Kidney epithelial cell (primary cell): ENCODE results near the gene NCMAP. TPM values are rescaled to one million over a fixed set of nuclear protein-coding genes. Genes with fewer than 3 reads are reported as not detected.
"Not testable (repeated sequence)": the region's sequence is repeated elsewhere in the genome, so short reads cannot be mapped to it uniquely, and the experiment has no call there.

Experiments used
- DNase-seq: peaks from one replicate; pipeline ENCODE4 v3.0.0-alpha.2; 2010; ENCODE audit warnings: low read depth
- H3K27me3 ChIP-seq: 2 replicates; pipeline ENCODE4 v1.6.0; 2011; ENCODE audit warnings: low read length; ENCODE audit not compliant: control insufficient read depth, insufficient read depth
- H3K36me3 ChIP-seq: 2 replicates; pipeline ENCODE4 v1.5.1; 2011; ENCODE audit warnings: low read length; ENCODE audit not compliant: control insufficient read depth, insufficient read depth
- H3K4me3 ChIP-seq: 2 replicates; pipeline ENCODE4 v1.5.1; 2011; ENCODE audit warnings: low read depth, mild to moderate bottlenecking, control low read depth, low read length
- total RNA-seq: library from RNA; depleted of rRNA; stranded (reverse); fragments of >200 nt; gene quantifications from 2 replicates; pipeline ENCODE4 v1.2.3, GENCODE V29; 2015
- TF ChIP-seq, protein P1 (sequence below): IDR thresholded peaks from 2 replicates; pipeline ENCODE4 v1.5.1; 2011; ENCODE audit warnings: mild to moderate bottlenecking, moderate library complexity, low read length, control low read depth, inconsistent platforms; ENCODE audit not compliant: insufficient read depth, poor library complexity, severe bottlenecking

The NCMAP gene
- total RNA-seq, 1 donor from 2014 or later: 1.5 TPM

DNA sequence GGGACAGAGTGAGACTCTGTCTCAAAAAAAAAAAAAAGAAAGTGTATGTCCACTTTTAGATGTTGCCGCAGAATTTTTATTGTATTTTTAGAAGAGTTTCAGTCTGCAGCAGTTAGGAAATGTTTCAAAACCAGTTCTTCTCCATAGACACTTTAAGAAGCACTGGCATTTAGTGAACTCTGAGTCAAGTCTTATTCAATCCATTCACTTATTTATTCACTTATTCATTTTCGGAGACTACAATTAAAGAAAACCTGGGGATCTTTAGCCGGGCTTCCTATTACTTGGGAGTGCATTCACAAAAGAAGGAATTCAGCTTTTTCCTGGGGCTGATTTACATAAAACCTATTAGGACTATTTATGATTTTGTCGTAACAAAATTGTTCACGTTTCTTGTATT, 40.9 kb upstream of the NCMAP start:
- no peak overlapping the region for H3K4me3 ChIP-seq
- H3K27me3 ChIP-seq: no peaks in the 10 kb centered on the region
- TF ChIP-seq, protein P1, sequence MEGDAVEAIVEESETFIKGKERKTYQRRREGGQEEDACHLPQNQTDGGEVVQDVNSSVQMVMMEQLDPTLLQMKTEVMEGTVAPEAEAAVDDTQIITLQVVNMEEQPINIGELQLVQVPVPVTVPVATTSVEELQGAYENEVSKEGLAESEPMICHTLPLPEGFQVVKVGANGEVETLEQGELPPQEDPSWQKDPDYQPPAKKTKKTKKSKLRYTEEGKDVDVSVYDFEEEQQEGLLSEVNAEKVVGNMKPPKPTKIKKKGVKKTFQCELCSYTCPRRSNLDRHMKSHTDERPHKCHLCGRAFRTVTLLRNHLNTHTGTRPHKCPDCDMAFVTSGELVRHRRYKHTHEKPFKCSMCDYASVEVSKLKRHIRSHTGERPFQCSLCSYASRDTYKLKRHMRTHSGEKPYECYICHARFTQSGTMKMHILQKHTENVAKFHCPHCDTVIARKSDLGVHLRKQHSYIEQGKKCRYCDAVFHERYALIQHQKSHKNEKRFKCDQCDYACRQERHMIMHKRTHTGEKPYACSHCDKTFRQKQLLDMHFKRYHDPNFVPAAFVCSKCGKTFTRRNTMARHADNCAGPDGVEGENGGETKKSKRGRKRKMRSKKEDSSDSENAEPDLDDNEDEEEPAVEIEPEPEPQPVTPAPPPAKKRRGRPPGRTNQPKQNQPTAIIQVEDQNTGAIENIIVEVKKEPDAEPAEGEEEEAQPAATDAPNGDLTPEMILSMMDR: no peak
- H3K36me3 ChIP-seq: no peaks in the 10 kb centered on the region
- no peak for DNase-seq

DNA sequence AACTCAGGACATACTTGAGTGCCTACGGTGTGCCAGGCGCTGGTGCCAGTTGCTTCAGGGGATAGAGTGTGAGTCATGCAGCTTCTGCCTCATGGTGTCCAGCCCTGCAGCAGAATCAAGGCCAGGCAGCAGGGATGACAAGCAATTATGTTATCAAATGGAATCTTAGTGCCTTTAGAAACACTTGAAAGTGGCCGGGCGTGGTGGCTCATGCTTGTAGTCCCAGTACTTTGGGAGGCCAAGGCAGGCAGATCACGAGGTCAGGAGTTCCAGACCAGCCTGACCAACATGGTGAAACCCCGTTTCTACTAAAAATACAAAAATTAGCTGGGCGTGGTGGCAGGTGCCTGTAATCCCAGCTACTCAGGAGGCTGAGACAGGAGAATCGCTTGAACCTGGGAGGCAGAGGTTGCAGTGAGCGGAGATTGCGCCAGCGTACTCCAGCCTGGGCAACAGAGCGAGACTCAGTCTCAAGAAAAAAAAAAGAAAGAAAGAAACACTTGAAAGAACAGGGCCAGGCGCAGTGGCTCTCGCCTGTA, 40.1 kb upstream of the NCMAP start:
- H3K27me3 ChIP-seq, H3K4me3 ChIP-seq, H3K36me3 ChIP-seq: not testable (repeated sequence)
- peak; percentile 70 for DNase-seq

DNA sequence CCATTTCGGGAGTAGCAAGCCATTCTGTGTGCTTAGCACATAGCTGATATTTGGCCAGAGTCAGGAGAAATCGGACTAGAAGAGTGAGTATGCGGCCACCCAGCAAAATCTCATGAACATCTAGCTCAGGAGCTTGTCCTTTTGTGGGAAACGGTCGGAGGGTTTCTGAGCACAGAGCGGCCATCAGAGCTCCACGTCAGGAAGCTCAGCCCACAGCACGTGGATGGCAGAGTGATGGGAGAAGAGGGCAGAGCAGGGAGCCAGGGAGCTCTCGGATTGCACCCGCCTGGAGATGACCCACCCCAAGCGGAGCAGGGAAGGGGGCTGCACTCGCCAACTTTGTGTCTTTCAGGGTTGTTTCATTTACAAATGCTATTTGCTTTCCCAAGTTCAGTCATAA, 39.4 kb upstream of the NCMAP start:
- TF ChIP-seq, protein P1: no peak
- no peak for DNase-seq
- no peak overlapping the region for H3K4me3 ChIP-seq

DNA sequence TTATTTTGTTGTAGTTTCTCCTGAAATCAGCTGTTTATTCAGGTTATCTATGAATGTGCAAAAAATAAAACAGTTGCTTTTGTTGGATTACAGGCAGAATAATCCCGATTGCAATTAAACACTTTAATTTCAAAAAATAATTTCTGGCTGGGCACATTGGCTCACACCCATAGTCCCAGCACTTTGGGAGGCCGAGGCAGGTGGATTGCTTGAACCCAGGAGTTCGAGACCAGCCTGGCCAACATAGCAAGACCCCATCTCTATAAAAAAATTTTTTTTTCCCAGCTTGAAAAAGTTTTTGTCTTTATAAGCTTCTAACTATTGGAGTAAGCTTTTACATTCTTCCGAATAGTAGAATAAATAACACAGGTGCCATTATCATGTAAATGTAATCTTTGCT, 38.0 kb upstream of the NCMAP start:
- DNase-seq: no peak
- TF ChIP-seq, protein P1: no peak
- no peak overlapping the region for H3K4me3 ChIP-seq
- no peaks in the 10 kb centered on the region for H3K27me3 ChIP-seq
- H3K36me3 ChIP-seq: no peaks in the 10 kb centered on the region

More for the DNA sequence above, 39.4 kb upstream of the NCMAP start:
- no peaks in the 10 kb centered on the region for H3K36me3 ChIP-seq
- H3K27me3 ChIP-seq: no peaks in the 10 kb centered on the region

DNA sequence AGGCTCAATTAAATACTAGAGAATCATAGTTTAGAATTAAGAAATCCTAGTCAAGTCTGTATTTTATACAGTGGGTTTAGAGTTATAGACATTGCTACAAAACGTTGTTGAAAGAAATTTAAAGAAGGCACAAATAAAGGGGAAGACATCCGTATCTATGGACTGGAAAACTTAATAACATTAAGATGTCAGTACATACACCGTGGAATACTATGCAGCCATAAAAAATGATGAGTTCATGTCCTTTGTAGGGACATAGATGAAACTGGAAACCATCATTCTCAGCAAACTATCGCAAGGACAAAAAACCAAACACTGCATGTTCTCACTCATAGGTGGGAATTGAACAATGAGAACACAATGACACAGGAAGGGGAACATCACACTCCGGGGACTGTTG, 35.6 kb upstream of the NCMAP start:
- not testable (repeated sequence) for DNase-seq, H3K27me3 ChIP-seq, H3K36me3 ChIP-seq, H3K4me3 ChIP-seq

DNA sequence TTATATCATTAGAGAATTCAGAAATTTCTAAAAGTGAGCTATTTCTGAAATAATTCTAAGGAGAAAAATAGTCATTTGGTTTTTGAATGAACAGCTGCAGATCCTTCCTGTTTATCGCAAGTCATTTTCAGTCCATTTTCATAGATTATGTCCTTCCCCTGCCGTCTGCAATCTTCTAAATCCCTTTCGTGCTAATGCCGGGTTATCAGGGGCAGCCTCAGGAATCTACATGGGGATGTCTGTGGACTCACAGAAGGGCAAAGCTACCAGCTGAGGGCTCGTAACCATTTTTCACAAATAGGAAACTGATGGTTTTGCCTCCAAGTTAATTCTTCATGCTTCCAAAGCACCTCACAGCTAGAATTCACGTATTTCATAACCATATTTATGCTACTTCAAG, 30.3 kb upstream of the NCMAP start:
- H3K4me3 ChIP-seq: no peak overlapping the region
- DNase-seq: no peak
- no peaks in the 10 kb centered on the region for H3K36me3 ChIP-seq
- TF ChIP-seq, protein P1: no peak
- no peaks in the 10 kb centered on the region for H3K27me3 ChIP-seq

DNA sequence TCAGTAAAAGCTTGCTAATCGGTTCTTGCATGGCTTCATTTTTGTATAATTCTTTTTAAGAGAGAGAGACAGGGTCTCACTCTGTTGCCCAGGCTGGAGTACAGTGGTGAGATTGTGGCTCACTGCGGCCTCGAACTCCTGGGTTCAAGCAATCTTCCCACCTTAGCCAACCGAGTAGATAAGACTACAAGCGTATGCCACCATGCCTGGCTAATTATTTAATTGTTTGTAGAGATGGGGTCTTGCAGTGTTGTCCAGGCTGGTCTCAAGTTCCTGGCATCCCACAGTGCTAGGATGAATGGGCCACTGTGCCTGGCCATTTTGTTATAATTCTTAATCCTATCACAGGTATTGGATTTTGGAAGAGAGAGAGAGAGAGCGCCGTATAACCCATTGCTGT, 29.8 kb upstream of the NCMAP start:
- no peak for DNase-seq
- H3K36me3 ChIP-seq: no peaks in the 10 kb centered on the region
- TF ChIP-seq, protein P1: no peak
- H3K4me3 ChIP-seq: no peak overlapping the region
- H3K27me3 ChIP-seq: no peaks in the 10 kb centered on the region
